HEK293 (cell line): ENCODE measurements around the gene ALDH1B1.

ENCODE experiments used
- ZNF423 ChIP-seq: fragments of 450-650 bp; formaldehyde crosslinking; IDR thresholded peaks from 2 replicates; pipeline ENCODE4 v1.5.1; 2016; ENCODE audit warnings: missing biosample characterization, missing genetic modification characterization
- TF ChIP-seq, protein P1 (sequence below): fragments of 450-650 bp; formaldehyde crosslinking; IDR thresholded peaks from 2 replicates; pipeline ENCODE4 v1.5.1; 2016; ENCODE audit warnings: missing biosample characterization, missing genetic modification characterization
- TF ChIP-seq, protein P2 (sequence below): fragments of 450-650 bp; formaldehyde crosslinking; optimal IDR thresholded peaks from 2 replicates; pipeline ENCODE3; 2016; ENCODE audit warnings: missing biosample characterization, mild to moderate bottlenecking, missing genetic modification characterization

DNA sequence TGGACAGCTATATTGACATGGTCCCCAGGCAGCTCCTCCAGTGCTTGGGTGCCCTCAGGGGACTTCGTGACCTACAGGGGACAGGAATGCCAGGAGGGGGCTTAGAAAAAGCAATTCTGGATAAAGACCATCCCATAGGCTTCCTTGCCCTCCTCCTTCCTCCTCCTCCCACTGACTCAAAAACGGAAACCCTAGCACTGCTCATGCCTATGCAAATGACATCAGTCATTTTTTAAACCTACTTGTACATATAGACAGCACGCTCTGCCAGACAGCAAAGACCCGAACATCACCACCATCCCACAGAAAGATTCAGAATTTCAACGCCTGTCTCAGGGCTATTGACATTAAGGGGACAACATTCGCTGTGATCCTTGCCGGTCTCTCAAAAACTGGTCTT, 20.8 kb downstream of the ALDH1B1 start:
- TF ChIP-seq, protein P1, sequence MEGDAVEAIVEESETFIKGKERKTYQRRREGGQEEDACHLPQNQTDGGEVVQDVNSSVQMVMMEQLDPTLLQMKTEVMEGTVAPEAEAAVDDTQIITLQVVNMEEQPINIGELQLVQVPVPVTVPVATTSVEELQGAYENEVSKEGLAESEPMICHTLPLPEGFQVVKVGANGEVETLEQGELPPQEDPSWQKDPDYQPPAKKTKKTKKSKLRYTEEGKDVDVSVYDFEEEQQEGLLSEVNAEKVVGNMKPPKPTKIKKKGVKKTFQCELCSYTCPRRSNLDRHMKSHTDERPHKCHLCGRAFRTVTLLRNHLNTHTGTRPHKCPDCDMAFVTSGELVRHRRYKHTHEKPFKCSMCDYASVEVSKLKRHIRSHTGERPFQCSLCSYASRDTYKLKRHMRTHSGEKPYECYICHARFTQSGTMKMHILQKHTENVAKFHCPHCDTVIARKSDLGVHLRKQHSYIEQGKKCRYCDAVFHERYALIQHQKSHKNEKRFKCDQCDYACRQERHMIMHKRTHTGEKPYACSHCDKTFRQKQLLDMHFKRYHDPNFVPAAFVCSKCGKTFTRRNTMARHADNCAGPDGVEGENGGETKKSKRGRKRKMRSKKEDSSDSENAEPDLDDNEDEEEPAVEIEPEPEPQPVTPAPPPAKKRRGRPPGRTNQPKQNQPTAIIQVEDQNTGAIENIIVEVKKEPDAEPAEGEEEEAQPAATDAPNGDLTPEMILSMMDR (tag by site-specific recombination), result no peak
- TF ChIP-seq, protein P2, sequence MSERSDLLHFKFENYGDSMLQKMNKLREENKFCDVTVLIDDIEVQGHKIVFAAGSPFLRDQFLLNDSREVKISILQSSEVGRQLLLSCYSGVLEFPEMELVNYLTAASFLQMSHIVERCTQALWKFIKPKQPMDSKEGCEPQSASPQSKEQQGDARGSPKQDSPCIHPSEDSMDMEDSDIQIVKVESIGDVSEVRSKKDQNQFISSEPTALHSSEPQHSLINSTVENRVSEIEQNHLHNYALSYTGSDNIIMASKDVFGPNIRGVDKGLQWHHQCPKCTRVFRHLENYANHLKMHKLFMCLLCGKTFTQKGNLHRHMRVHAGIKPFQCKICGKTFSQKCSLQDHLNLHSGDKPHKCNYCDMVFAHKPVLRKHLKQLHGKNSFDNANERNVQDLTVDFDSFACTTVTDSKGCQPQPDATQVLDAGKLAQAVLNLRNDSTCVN (tag by site-specific recombination), result no peak
- no peak for TF ChIP-seq ZNF423 (tag by site-specific recombination)
